H1 (cell line): ENCODE measurements around the gene CCT3. TPM values are rescaled to one million over a fixed set of nuclear protein-coding genes. Genes with fewer than 3 reads are reported as not detected.

Experiments
- USF2 ChIP-seq: IDR thresholded peaks from 2 replicates; pipeline ENCODE4 v1.6.1; 2011; ENCODE audit warnings: low read length, improper control_type of control experiment
- polyA plus RNA-seq, 7 experiments: library from polyadenylated mRNA; depleted of rRNA in 3 of 7; stranded (reverse) in 5 of 7; unstranded in 2 of 7; fragments of >200 nt in 5 of 7; fragments of 200-250 nt in 2 of 7; gene quantifications; 1 replicate in 5 of 7; 2 replicates in 1 of 7; 4 replicates in 1 of 7; pipeline versions ENCODE4 v1.2.1 to v1.2.3, GENCODE V29; 2011 to 2013; ENCODE audit warnings: missing spikeins in 2 of 7, mixed read lengths in 2 of 7
- total RNA-seq: library from RNA; stranded (reverse); fragmentation: NEBNext Ultra II Directional; extraction: Animal tissue kit (Norgen Biotek cat#: 25700); gene quantifications from 2 replicates; pipeline ENCODE4 v1.2.1, GENCODE V29; 2021

The CCT3 gene
- total and polyA plus RNA-seq, 2 of the 8 experiments (the other 6 are each of a cell fraction or from before 2014, with no cell fraction given), result 431 to 480 TPM

GRCh38 chr1:156359249-156359648 is 21.2 kb upstream of the CCT3 start (continued):
- TF ChIP-seq USF2, result no peak
